Subcutaneous adipose tissue (tissue), 4 donors: ENCODE results near the gene ADGRA1. TPM values are rescaled to one million over a fixed set of nuclear protein-coding genes. Genes with fewer than 3 reads are reported as not detected.

ENCODE experiments used
- total RNA-seq, 4 donors: library from RNA; depleted of rRNA; stranded (reverse); fragments of >200 nt; gene quantifications; one replicate each; pipeline ENCODE4 v1.1.0, GENCODE V29; 2016
- TF ChIP-seq, protein P1 (sequence below): fragments of 450-650 bp; IDR thresholded peaks from one replicate; pipeline ENCODE4 v1.5.1; 2016; ENCODE audit warnings: low read depth, mild to moderate bottlenecking, control low read depth, antibody characterized with exemption, moderate library complexity

The ADGRA1 gene
- total RNA-seq, 4 donors from 2014 or later = 0.38 TPM; not detected in 3

DNA sequence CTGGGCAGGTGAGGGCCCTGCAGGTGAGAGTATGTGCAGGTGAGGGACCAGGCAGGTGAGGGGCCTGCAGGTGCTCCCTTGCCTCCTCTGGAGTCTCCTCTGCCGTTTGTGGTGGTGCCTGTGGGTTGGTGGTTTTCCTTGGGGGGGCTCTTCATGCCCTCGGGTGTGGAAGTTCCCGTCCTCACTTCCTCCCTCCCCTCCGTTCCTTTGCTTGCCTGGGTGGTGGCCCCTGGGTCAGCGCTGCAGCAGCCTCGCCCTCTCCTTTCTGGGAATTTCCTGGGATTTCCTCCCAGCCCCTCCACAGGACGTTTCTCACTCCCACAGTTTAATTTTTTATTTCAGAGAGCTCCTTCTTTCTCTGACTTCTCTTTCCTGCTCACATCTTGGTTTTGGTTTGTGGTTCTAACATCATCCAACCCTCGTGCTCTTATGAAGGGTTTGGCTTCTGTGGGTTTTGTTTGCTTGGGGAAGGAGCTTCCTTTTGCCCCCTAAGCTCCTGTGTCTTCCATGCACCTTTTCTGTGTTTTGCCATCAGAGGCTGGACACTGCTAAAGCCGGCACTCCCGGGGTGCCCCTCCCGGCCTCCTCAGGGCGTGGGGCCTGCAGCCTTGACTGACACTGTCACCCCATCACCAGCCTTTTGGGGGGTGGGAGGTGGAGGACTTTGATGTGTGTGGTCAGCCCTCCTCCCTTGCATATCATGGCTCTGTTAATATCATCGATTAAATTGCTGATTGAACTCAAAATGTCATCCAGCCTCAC lies 29.2 kb upstream of the ADGRA1 start:
- TF ChIP-seq, protein P1, sequence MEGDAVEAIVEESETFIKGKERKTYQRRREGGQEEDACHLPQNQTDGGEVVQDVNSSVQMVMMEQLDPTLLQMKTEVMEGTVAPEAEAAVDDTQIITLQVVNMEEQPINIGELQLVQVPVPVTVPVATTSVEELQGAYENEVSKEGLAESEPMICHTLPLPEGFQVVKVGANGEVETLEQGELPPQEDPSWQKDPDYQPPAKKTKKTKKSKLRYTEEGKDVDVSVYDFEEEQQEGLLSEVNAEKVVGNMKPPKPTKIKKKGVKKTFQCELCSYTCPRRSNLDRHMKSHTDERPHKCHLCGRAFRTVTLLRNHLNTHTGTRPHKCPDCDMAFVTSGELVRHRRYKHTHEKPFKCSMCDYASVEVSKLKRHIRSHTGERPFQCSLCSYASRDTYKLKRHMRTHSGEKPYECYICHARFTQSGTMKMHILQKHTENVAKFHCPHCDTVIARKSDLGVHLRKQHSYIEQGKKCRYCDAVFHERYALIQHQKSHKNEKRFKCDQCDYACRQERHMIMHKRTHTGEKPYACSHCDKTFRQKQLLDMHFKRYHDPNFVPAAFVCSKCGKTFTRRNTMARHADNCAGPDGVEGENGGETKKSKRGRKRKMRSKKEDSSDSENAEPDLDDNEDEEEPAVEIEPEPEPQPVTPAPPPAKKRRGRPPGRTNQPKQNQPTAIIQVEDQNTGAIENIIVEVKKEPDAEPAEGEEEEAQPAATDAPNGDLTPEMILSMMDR = no peak

DNA sequence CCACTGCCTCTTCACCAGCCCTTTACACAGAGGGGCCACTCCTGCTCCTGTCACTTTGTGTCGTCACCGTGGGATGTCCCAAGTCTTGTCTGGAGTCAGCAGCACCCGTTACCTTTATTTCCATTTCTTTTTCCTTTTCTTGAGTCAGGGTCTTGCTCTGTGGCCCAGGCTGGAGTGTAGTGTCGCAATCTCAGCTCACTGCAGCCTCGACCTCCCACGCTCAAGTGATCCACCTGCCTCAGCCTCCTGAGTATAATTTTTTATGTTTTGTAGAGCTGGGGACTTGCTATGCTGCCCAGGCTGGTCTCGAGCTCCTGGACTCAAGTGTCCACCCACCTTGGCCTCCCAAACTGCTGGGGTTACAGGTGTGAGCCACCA lies 28.6 kb upstream of the ADGRA1 start:
- TF ChIP-seq, protein P1 = no peak

DNA sequence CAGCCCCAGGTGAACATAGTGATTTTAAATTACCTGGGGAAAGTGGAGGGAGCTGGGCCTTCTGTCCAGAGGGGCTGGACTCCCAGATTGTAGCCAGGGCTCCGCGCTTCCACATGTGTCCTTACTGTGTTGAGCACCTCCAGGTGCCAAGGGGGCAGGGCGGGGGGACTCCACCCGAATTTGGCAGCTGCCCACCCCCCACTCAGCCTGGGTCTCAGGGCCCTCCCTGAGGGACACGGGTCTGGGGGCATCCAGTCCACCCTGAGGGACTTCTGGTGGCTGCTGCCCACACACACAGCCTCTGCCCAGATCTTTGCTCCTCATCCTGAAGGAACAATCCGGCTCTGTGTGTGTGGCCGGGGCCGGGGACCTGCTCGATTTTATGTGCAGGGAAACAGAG lies 28.2 kb upstream of the ADGRA1 start:
- TF ChIP-seq, protein P1 = no peak

DNA sequence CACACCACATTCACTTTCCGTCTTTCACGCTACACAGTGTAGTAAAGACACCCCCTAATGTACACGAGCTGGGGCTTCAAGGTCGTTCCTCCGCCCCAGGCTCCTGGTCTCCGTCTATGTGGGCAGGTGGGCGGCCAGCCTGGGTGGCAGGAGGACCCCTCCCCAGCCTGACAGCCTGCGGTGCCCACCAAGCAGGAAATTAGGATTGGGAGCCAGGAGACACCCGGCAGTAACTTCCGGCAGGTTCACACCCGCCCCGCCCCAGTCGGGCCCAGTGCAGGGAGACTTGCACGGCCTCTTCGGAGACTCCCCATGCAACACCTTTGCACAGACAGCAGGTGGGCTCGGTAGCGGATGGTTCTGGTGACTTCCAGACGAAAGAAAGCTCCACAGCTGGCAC lies 27.7 kb upstream of the ADGRA1 start:
- TF ChIP-seq, protein P1 = no peak

DNA sequence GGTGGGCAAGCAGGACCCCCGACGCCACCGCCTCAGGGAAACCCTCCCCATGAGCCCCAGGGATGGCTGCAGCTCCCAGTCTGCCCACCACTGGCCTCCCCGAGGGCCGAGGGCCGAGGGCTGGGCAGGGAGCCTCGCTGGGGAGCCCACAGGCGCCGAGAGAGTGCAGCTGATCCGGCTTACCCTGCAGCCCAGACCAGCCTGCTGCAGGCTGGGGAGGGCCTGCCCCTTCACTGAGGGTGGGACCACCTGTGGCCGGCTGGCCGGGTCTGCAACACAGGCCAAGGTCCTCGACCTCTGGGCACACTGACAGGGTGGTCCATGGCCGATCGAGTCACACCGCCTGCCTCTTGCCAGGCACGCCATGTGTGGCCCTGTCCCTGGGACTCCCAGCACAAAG lies 27.3 kb upstream of the ADGRA1 start:
- TF ChIP-seq, protein P1 = no peak

DNA sequence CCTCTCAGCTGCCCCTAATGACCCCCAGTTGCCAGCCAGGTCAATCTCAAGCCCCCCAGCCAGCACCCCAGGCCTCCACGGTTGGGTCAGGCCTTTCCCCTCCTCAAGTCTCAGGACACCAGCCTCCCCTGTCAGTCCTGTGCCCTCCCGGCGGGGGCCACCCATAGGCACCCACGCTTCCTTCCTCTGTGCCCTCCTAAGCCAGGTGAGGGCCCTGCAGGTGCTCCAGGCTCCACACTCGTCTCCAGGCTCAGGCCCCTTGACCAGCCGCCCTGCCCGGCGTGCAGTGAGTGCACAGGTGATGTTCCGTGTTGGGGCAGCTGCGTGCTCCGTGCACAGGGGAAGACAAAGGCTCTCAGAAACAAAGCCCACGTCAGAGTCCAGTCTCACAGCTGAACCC lies 26.8 kb upstream of the ADGRA1 start:
- TF ChIP-seq, protein P1 = no peak

DNA sequence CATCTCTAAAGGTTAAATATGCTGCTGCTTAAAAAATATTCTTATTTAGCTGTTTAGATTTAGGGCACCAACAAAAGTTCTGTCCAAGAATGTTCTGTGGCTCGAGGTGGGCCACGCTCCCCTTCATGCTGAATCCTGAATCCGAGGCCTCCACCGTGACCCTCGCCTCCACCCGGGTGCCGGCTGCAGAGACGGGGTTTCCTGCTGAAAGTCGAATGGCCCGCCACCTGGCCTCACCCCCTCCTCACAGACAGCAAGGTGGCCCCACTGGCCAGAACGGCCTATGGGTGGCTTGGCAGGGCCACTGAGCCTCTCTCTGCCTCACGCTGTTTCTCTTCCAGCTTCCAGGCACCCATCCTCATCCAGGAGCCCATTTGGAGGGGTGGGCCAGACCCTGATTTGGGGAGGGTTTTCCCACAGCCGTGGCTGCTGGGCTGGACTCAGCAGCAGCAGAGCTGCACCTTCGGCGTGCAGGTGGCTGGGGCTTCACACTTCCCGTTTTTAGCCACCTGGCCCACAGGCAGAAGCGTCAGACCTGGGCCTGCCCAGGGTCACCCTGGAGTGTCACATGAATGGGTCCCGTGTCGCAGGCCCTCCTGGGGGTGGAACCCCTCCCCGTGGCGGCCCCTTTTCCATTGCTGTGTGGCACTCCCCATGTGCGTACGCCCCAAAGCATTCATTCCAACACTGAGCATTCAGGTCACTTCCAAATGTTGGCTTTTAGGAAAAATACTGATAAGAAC lies 26.3 kb upstream of the ADGRA1 start:
- TF ChIP-seq, protein P1 = no peak
